PC-9 (cell line): ENCODE data around the gene ARHGAP10.

Experiments
- CTCF ChIP-seq: fragments of 200-600 bp; sonication (generic); conservative IDR thresholded peaks from 2 replicates; pipeline ENCODE4 v1.6.1; 2017; ENCODE audit warnings: mixed run types, antibody characterized with exemption, mild to moderate bottlenecking, moderate library complexity
- EZH2 ChIP-seq: fragments of 200-600 bp; sonication (generic); IDR thresholded peaks from 2 replicates; pipeline ENCODE4 v1.8.0; 2017; ENCODE audit warnings: antibody characterized with exemption, low read depth

- TF ChIP-seq EZH2 (no peak), CTCF (no peak)
These were observed 255.4 kb downstream of the ARHGAP10 start for GRCh38 chr4:147987252-147987651.
